Thymus (tissue), 11 donors: ENCODE results near the gene FRAT1. TPM values are rescaled to one million over a fixed set of nuclear protein-coding genes. Genes with fewer than 3 reads are reported as not detected.
"Not testable (repeated sequence)": the region's sequence is repeated elsewhere in the genome, so short reads cannot be mapped to it uniquely, and the experiment has no call there.

Experiments
- DNase-seq, 9 donors: peaks; one replicate each; pipeline ENCODE4 v3.0.0-alpha.2; 2013; ENCODE audit warnings: low spot score in 9 of 9, low read depth in 6 of 9, missing footprints in 1 of 9
- H3K27ac ChIP-seq, 2 donors: one replicate each; pipeline ENCODE4 v1.5.1; 2013; ENCODE audit warnings: control low read depth in 1 of 2, low read depth in 1 of 2, low read length in 1 of 2, mild to moderate bottlenecking in 1 of 2, moderate library complexity in 1 of 2
- H3K27me3 ChIP-seq, 2 donors: one replicate each; pipeline ENCODE4 v1.5.1; 2013; ENCODE audit warnings: low read length in 1 of 2; ENCODE audit not compliant: control insufficient read depth in 2 of 2, insufficient read depth in 1 of 2
- H3K36me3 ChIP-seq, 2 donors: one replicate each; pipeline ENCODE4 v1.5.1; 2013; ENCODE audit warnings: low read length in 1 of 2, mild to moderate bottlenecking in 1 of 2, moderate library complexity in 1 of 2; ENCODE audit not compliant: control insufficient read depth in 2 of 2, insufficient read depth in 2 of 2
- H3K4me1 ChIP-seq, 2 donors: one replicate each; pipeline ENCODE4 v1.5.1; 2013; ENCODE audit warnings: low read length in 2 of 2; ENCODE audit not compliant: control insufficient read depth in 2 of 2, insufficient read depth in 2 of 2
- H3K4me3 ChIP-seq, 2 donors: one replicate each; pipeline ENCODE4 v1.5.1; 2013; ENCODE audit warnings: low read length in 2 of 2, control low read depth in 1 of 2, mild to moderate bottlenecking in 1 of 2
- H3K9me3 ChIP-seq, 2 donors: one replicate each; pipeline ENCODE4 v1.5.1; 2013; ENCODE audit warnings: low read length in 1 of 2, mild to moderate bottlenecking in 1 of 2; ENCODE audit not compliant: control insufficient read depth in 2 of 2, insufficient read depth in 1 of 2
- WGBS: extraction: QIAGEN DNeasy Blood & Tissue Kit; methylation state at CpG from one replicate; pipeline ENCODE4 v1.1.7; 2013; 5-methylcytosine and 5-hydroxymethylcytosine counted together
- polyA plus RNA-seq: library from polyadenylated mRNA; stranded (reverse); fragments of 200-250 nt; gene quantifications from one replicate; pipeline ENCODE4 v1.2.3, GENCODE V29; 2013
- total RNA-seq: library from RNA; stranded (reverse); fragments of 120-200 nt; gene quantifications from one replicate; pipeline ENCODE4 v1.2.4, GENCODE V29; 2013
- donor health status: healthy.

Gene FRAT1
- total and polyA plus RNA-seq, 2 donors = 4.7 to 6.3 TPM

DNA sequence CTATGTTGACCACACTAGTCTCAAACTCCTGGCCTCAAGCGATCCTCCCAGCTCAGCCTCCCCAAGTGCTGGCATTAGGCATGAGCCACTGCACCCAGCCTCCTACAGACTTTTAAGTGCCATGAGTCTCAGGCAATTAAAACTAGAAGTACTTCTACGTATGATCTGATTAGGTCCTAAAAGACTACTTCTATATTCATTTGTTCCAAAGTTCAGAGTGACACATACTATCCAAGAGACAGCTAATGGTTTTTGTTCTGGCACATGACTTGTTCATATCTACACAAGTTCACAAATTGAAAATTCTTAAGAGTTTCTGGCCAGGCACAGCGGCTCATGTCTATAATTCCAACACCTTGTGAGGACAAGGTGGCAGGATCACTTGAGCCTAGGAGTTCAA is 38.3 kb upstream of the FRAT1 start:
- H3K9me3 ChIP-seq = no peaks in the 10 kb centered on the region
- 98% methylated on average over 3 of the region's 3 CpGs for WGBS
- no peak for DNase-seq

GRCh38 chr10:97290076-97290475 is 29.0 kb upstream of the FRAT1 start:
- not testable (repeated sequence) for H3K27ac ChIP-seq, H3K4me1 ChIP-seq, H3K9me3 ChIP-seq, H3K4me3 ChIP-seq, DNase-seq, H3K27me3 ChIP-seq
- 97% methylated on average over 13 of the region's 13 CpGs for WGBS
- H3K36me3 ChIP-seq = peaks cover 10 to 12% of the 10 kb centered on the region in 2 donors

More for the DNA sequence above, 38.3 kb upstream of the FRAT1 start:
- Histone ChIP-seq H3K27ac (no peak overlapping the region), H3K4me1 (no peaks in the 10 kb centered on the region), H3K36me3 (peaks cover 0 to 3% of the 10 kb centered on the region in 2 donors), H3K27me3 (no peaks in the 10 kb centered on the region), H3K4me3 (no peak overlapping the region)

- peaks cover 7 to 12% of the 10 kb centered on the region in 2 donors for H3K36me3 ChIP-seq
- DNase-seq, H3K27ac ChIP-seq, H3K27me3 ChIP-seq, H3K4me1 ChIP-seq, H3K9me3 ChIP-seq, H3K4me3 ChIP-seq: not testable (repeated sequence)
- 98% methylated on average over 17 of the region's 17 CpGs for WGBS
These were observed 28.3 kb upstream of the FRAT1 start for GRCh38 chr10:97290576-97291356.

- Histone ChIP-seq H3K4me1 (peaks cover 6 to 7% of the 10 kb centered on the region in 2 donors), H3K27me3 (no peaks in the 10 kb centered on the region), H3K27ac (peak overlapping the region in 1 of 2 donors; percentile 87)
These were observed 27.5 kb upstream of the FRAT1 start for GRCh38 chr10:97291357-97292096.

GRCh38 chr10:97292097-97292861 is 26.8 kb upstream of the FRAT1 start, which contains the start of gene ARHGAP19:
Gene ARHGAP19, minus strand, starts transcription at chr10:97292637. Its CDS starts 10 bp downstream, at chr10:97292627.
- H3K9me3 ChIP-seq = no peaks in the 10 kb centered on the region
- peak; percentile 90 to 98 (median 95) for DNase-seq
- peaks cover 6 to 7% of the 10 kb centered on the region in 2 donors for H3K4me1 ChIP-seq
- no peaks in the 10 kb centered on the region for H3K27me3 ChIP-seq
- H3K36me3 ChIP-seq = peaks cover 2 to 8% of the 10 kb centered on the region in 2 donors
- WGBS = under 1% methylated on average over 55 of the region's 55 CpGs
- H3K4me3 ChIP-seq = peak within 1 kb of the TSS; percentile 65 to 86
- H3K27ac ChIP-seq = peak within 1 kb of the TSS; percentile 87 to 89

More at GRCh38 chr10:97291357-97292096, 27.5 kb upstream of the FRAT1 start:
- peak in 2 of 9 donors; percentile 9 to 23 for DNase-seq
- Histone ChIP-seq H3K9me3 (no peaks in the 10 kb centered on the region), H3K4me3 (peak overlapping the region; percentile 65 to 86), H3K36me3 (peaks cover 7 to 12% of the 10 kb centered on the region in 2 donors)
- 70% methylated on average over 25 of the region's 25 CpGs for WGBS

- Histone ChIP-seq H3K4me3 (peak overlapping the region in 1 of 2 donors; percentile 65), H3K4me1 (peaks cover 6 to 7% of the 10 kb centered on the region in 2 donors), H3K36me3 (peaks cover 0 to 4% of the 10 kb centered on the region in 2 donors), H3K27ac (no peak overlapping the region), H3K27me3 (no peaks in the 10 kb centered on the region), H3K9me3 (no peaks in the 10 kb centered on the region)
- no peak for DNase-seq
- 63% methylated on average over 3 of the region's 3 CpGs for WGBS
These were observed 26.2 kb upstream of the FRAT1 start for GRCh38 chr10:97292862-97293198.

DNA sequence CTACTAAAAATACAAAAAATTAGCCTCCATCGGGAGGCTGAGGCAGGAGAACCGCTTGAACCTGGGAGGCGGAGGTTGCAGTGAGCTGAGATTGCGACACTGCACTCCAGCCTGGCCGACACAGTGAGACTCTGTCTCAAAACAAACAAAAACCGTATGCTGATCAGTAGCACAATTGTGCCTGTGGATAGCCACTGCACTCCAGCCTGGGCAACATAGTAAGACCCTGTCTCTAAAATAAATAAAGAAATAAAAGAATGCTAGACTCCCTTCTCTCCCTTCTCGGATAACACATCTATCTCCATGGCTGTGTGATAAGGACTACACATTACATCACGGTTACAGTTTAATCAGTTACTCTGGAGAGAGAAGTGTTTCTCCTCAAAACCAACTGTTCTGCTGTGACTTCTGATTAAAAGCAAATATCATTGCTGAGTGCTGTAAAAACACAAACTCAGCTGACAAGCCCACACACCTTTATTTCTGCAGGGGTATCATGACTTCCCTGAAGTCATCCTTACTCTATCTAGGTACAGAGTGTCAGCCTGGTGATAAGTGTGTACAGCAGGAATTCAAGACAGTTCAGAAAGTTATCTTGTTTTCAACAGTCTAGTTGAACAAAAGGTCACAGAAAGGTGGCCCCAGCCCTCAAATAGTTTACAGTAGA is 21.4 kb upstream of the FRAT1 start:
- Histone ChIP-seq H3K9me3 (no peaks in the 10 kb centered on the region), H3K36me3 (no peaks in the 10 kb centered on the region), H3K27me3 (no peaks in the 10 kb centered on the region), H3K4me3 (no peak overlapping the region), H3K27ac (no peak overlapping the region), H3K4me1 (no peaks in the 10 kb centered on the region)
- no peak for DNase-seq
- 97% methylated on average over 8 of the region's 8 CpGs for WGBS

DNA sequence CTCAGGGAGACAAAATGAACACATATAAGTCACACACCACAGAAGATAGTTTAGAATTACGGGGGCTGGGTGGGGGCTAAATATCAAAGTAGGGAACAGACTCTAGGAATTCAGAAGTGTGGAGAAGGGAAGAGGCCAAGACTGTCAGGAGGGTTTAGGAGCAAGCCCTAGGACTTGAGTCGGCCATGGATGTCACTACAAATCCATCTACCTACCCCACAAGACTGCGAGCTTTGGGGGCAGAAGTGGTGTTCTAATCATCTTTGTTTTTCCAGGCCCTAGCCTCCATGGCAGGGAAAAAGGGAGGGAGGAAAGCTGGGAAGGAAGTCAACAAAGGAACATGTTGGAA is 20.9 kb upstream of the FRAT1 start:
- WGBS = 94% methylated on average over 3 of the region's 3 CpGs
- Histone ChIP-seq H3K27ac (no peak overlapping the region), H3K36me3 (no peaks in the 10 kb centered on the region), H3K27me3 (no peaks in the 10 kb centered on the region), H3K4me1 (no peaks in the 10 kb centered on the region), H3K4me3 (no peak overlapping the region), H3K9me3 (no peaks in the 10 kb centered on the region)
- no peak for DNase-seq
